Trophoblast cell (in vitro differentiated cells and primary cell): ENCODE results near the gene CCDC87.

Experiments used
- DNase-seq, 2 donors: peaks; one replicate each; pipeline ENCODE4 v3.0.0-alpha.2; 2016
- H2AFZ ChIP-seq: 2 replicates; pipeline ENCODE4 v1.6.1; 2013; ENCODE audit warnings: low read length, moderate library complexity, mild to moderate bottlenecking; ENCODE audit not compliant: insufficient read depth, poor library complexity
- H2AK5ac ChIP-seq: 2 replicates; pipeline ENCODE4 v1.6.1; 2013; ENCODE audit warnings: mild to moderate bottlenecking, low read length
- H2BK120ac ChIP-seq: 2 replicates; pipeline ENCODE4 v1.6.1; 2013; ENCODE audit warnings: low read length, mild to moderate bottlenecking, moderate library complexity; ENCODE audit not compliant: insufficient read depth, poor library complexity
- H2BK12ac ChIP-seq: 2 replicates; pipeline ENCODE4 v1.6.1; 2013; ENCODE audit warnings: mild to moderate bottlenecking, low read length, moderate library complexity
- H2BK5ac ChIP-seq: 2 replicates; pipeline ENCODE4 v1.6.1; 2013; ENCODE audit warnings: low read length, low read depth, moderate library complexity, mild to moderate bottlenecking; ENCODE audit not compliant: poor library complexity
- H3K14ac ChIP-seq: 2 replicates; pipeline ENCODE4 v1.6.1; 2013; ENCODE audit warnings: mild to moderate bottlenecking, low read length
- H3K18ac ChIP-seq: 2 replicates; pipeline ENCODE4 v1.6.1; 2013; ENCODE audit warnings: mild to moderate bottlenecking, low read length
- H3K23ac ChIP-seq: 2 replicates; pipeline ENCODE4 v1.6.1; 2013; ENCODE audit warnings: low read length
- H3K27ac ChIP-seq: 2 replicates; pipeline ENCODE4 v1.5.1; 2013; ENCODE audit warnings: low read depth, mild to moderate bottlenecking, inconsistent platforms, low read length, moderate library complexity
- H3K27me3 ChIP-seq: 2 replicates; pipeline ENCODE4 v1.6.1; 2013; ENCODE audit warnings: inconsistent platforms, mild to moderate bottlenecking, low read length, moderate library complexity; ENCODE audit not compliant: insufficient read depth
- H3K36me3 ChIP-seq, 2 experiments: 1 replicate in 1 of 2; 2 replicates in 1 of 2; pipeline ENCODE4 v1.6.1; 2013; ENCODE audit warnings: low read length in 2 of 2, mild to moderate bottlenecking in 2 of 2, moderate library complexity in 1 of 2; ENCODE audit not compliant: insufficient read depth in 2 of 2, control insufficient read depth in 1 of 2
- H3K4ac ChIP-seq: 2 replicates; pipeline ENCODE4 v1.6.1; 2013; ENCODE audit warnings: low read depth, mild to moderate bottlenecking, low read length, moderate library complexity
- H3K4me1 ChIP-seq, 2 experiments: 1 replicate in 1 of 2; 2 replicates in 1 of 2; pipeline ENCODE4 v1.6.1; 2013; ENCODE audit warnings: low read length in 2 of 2, mild to moderate bottlenecking in 2 of 2, moderate library complexity in 1 of 2; ENCODE audit not compliant: insufficient read depth in 2 of 2, control insufficient read depth in 1 of 2
- H3K4me2 ChIP-seq: 2 replicates; pipeline ENCODE4 v1.6.1; 2013; ENCODE audit warnings: inconsistent platforms, mild to moderate bottlenecking, low read length, moderate library complexity
- H3K4me3 ChIP-seq: 2 replicates; pipeline ENCODE4 v1.5.1; 2013; ENCODE audit warnings: mild to moderate bottlenecking, low read depth, low read length, inconsistent platforms
- H3K79me1 ChIP-seq: one replicate; pipeline ENCODE4 v1.6.1; 2013; ENCODE audit warnings: low read length
- H3K79me2 ChIP-seq: 2 replicates; pipeline ENCODE4 v1.6.1; 2013; ENCODE audit warnings: low read length, mild to moderate bottlenecking; ENCODE audit not compliant: control insufficient read depth, insufficient read depth, poor library complexity
- H3K9ac ChIP-seq: 2 replicates; pipeline ENCODE4 v1.6.1; 2013; ENCODE audit warnings: mild to moderate bottlenecking, low read length
- H3K9me3 ChIP-seq: 2 replicates; pipeline ENCODE4 v1.6.1; 2013; ENCODE audit warnings: low read depth, mild to moderate bottlenecking, control low read depth, inconsistent platforms, low read length; ENCODE audit not compliant: insufficient read depth
- H4K12ac ChIP-seq: 2 replicates; pipeline ENCODE4 v1.6.1; 2013; ENCODE audit warnings: low read depth, mild to moderate bottlenecking, low read length, moderate library complexity
- H4K8ac ChIP-seq: 2 replicates; pipeline ENCODE4 v1.6.1; 2013; ENCODE audit warnings: low read depth, mild to moderate bottlenecking, low read length, moderate library complexity
- H4K91ac ChIP-seq: one replicate; pipeline ENCODE4 v1.6.1; 2013; ENCODE audit warnings: low read depth, mild to moderate bottlenecking, low read length, moderate library complexity
- WGBS: extraction: QIAGEN DNeasy Blood & Tissue Kit; methylation state at CpG from one replicate; pipeline ENCODE4 v1.1.7; 2013; ENCODE audit warnings: missing lambda C conversion rate; ENCODE audit not compliant: insufficient read length, insufficient coverage; ENCODE audit errors: extremely low coverage; 5-methylcytosine and 5-hydroxymethylcytosine counted together

CCDC87 gene

DNA sequence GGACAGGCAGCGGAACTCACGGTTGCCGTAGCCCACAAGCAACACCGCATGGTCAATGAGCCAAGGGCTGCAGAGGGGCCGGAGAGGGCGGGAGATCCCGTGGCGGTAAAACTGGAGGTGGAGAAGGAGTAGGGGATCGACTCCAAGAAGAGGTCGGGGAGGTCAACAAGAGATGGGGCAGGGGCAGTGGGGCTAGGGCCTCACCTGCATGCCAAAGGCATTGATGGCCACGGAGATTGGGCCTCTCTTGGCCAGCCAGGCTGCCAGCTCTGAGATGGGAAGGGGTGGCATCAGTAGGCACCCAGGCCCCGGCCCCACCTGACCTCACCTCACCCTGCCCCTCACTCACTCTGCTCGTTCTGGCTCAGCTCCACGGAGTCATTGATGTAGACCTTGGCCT is 28.3 kb downstream of the CCDC87 start:
- H4K8ac ChIP-seq: no peak overlapping the region
- no peaks in the 10 kb centered on the region for H3K79me1 ChIP-seq
- no peaks in the 10 kb centered on the region for H3K4me1 ChIP-seq
- DNase-seq: no peak
- H3K23ac ChIP-seq: no peak overlapping the region
- H3K9ac ChIP-seq: no peak overlapping the region
- H3K27ac ChIP-seq: no peak overlapping the region
- H2BK5ac ChIP-seq: no peak overlapping the region
- H4K12ac ChIP-seq: no peak overlapping the region
- no peak overlapping the region for H3K4me3 ChIP-seq
- H3K9me3 ChIP-seq: no peaks in the 10 kb centered on the region
- no peak overlapping the region for H2AK5ac ChIP-seq
- H3K27me3 ChIP-seq: no peaks in the 10 kb centered on the region
- no peaks in the 10 kb centered on the region for H3K36me3 ChIP-seq
- H3K18ac ChIP-seq: no peak overlapping the region
- H3K79me2 ChIP-seq: no peaks in the 10 kb centered on the region
- H2BK12ac ChIP-seq: no peak overlapping the region
- H2BK120ac ChIP-seq: no peak overlapping the region
- H3K4me2 ChIP-seq: no peak overlapping the region
- WGBS: no CpG with 5 or more reads among the region's 14 CpGs
- H3K4ac ChIP-seq: no peak overlapping the region
- H3K14ac ChIP-seq: no peak overlapping the region
- H2AFZ ChIP-seq: no peak overlapping the region
- H4K91ac ChIP-seq: no peak overlapping the region

DNA sequence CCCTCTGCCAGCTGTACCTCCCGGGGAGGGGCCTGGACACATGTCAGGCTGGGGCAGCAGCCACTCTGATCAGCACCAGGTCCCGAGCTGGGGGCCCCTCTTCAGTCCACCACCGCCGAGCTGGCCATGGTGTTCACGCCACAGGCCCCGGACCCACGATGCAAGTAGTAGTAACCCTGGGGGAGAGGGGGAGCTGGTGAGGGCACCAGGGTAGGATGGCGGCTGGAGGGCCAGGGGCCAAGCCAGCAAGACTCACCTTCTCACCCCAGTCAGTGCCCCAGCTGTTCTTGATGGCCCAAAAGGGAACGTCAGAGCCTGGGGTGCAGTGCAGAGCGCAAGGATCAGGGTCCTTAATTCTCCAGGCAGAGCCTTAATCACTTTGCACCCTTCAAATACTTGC is 29.0 kb downstream of the CCDC87 start:
- H3K27me3 ChIP-seq: no peaks in the 10 kb centered on the region
- H4K91ac ChIP-seq: no peak overlapping the region
- H3K14ac ChIP-seq: no peak overlapping the region
- WGBS: no CpG with 5 or more reads among the region's 10 CpGs
- H3K23ac ChIP-seq: no peak overlapping the region
- no peak overlapping the region for H3K18ac ChIP-seq
- H3K4me1 ChIP-seq: no peaks in the 10 kb centered on the region
- H3K36me3 ChIP-seq: no peaks in the 10 kb centered on the region
- no peak for DNase-seq
- H3K9me3 ChIP-seq: peaks cover 2% of the 10 kb centered on the region
- H3K79me2 ChIP-seq: no peaks in the 10 kb centered on the region
- no peak overlapping the region for H2BK12ac ChIP-seq
- no peak overlapping the region for H4K8ac ChIP-seq
- no peak overlapping the region for H3K4me3 ChIP-seq
- no peak overlapping the region for H3K4ac ChIP-seq
- no peaks in the 10 kb centered on the region for H3K79me1 ChIP-seq
- no peak overlapping the region for H2AFZ ChIP-seq
- no peak overlapping the region for H3K27ac ChIP-seq
- H2AK5ac ChIP-seq: no peak overlapping the region
- no peak overlapping the region for H4K12ac ChIP-seq
- no peak overlapping the region for H2BK5ac ChIP-seq
- no peak overlapping the region for H2BK120ac ChIP-seq
- H3K9ac ChIP-seq: no peak overlapping the region
- no peak overlapping the region for H3K4me2 ChIP-seq

GRCh38 chr11:66562907-66563583 is 29.8 kb downstream of the CCDC87 start:
- Histone ChIP-seq H3K4me1 (no peaks in the 10 kb centered on the region), H3K79me2 (no peaks in the 10 kb centered on the region), H3K79me1 (no peaks in the 10 kb centered on the region), H3K14ac (no peak overlapping the region), H2BK5ac (no peak overlapping the region), H3K4me3 (no peak overlapping the region), H4K8ac (no peak overlapping the region), H2AFZ (no peak overlapping the region), H2BK120ac (no peak overlapping the region), H3K23ac (no peak overlapping the region), H2AK5ac (no peak overlapping the region), H3K18ac (no peak overlapping the region), H3K27ac (no peak overlapping the region), H3K36me3 (no peaks in the 10 kb centered on the region), H3K4ac (no peak overlapping the region), H3K4me2 (no peak overlapping the region), H2BK12ac (no peak overlapping the region), H4K91ac (no peak overlapping the region), H3K9ac (no peak overlapping the region), H3K9me3 (peaks cover 2% of the 10 kb centered on the region), H3K27me3 (no peaks in the 10 kb centered on the region), H4K12ac (no peak overlapping the region)
- no CpG with 5 or more reads among the region's 20 CpGs for WGBS
- no peak for DNase-seq

DNA sequence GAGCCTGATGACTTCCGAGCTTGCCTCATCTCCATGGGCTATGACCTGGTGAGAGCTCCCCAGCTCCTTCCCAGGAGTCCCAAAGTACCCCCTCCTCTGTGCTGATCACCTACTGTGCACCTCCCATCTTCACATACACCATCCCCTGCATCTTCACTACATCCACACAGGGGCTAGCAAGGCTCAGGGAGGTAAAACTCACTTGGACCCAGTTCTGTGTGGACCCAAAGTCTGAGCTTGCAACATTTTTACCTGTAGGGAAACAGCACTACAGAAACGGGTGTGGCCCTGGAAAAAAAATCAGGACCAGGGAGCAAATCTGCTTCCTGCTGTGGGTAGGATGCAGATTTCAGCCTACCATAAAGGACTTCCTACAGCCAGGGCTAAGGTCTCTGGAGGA is 30.6 kb downstream of the CCDC87 start:
- Histone ChIP-seq H2AK5ac (no peak overlapping the region), H2BK5ac (no peak overlapping the region), H3K36me3 (no peaks in the 10 kb centered on the region), H3K79me1 (no peaks in the 10 kb centered on the region), H3K4me2 (no peak overlapping the region), H4K12ac (no peak overlapping the region), H3K27ac (no peak overlapping the region), H3K18ac (no peak overlapping the region), H3K4me1 (no peaks in the 10 kb centered on the region), H3K4me3 (no peak overlapping the region), H3K9ac (no peak overlapping the region), H3K4ac (no peak overlapping the region), H3K79me2 (no peaks in the 10 kb centered on the region), H3K9me3 (peaks cover 4% of the 10 kb centered on the region), H4K8ac (no peak overlapping the region), H3K23ac (no peak overlapping the region), H4K91ac (no peak overlapping the region), H2AFZ (no peak overlapping the region), H2BK12ac (no peak overlapping the region), H3K14ac (no peak overlapping the region), H2BK120ac (no peak overlapping the region), H3K27me3 (no peaks in the 10 kb centered on the region)
- DNase-seq: no peak
- WGBS: no CpG with 5 or more reads among the region's 2 CpGs
